GM23338 (cell line): ENCODE results near the gene CYS1.

Experiments
- CREB1 ChIP-seq: fragments of 250-450 bp; sonication (Bioruptor Pico); IDR thresholded peaks from 2 replicates; pipeline ENCODE4 v1.5.0; 2020; ENCODE audit warnings: low read depth, mild to moderate bottlenecking, moderate library complexity
- CTCF ChIP-seq, 2 experiments: fragments of 200-600 bp in 1 of 2; sonication (generic) in 1 of 2; conservative IDR thresholded peaks; 2 replicates each; pipeline versions ENCODE4 v1.5.1 to v1.6.1; 2016 to 2017; ENCODE audit warnings: antibody characterized with exemption in 2 of 2, low read depth in 2 of 2, mild to moderate bottlenecking in 2 of 2, moderate library complexity in 1 of 2
- ETS1 ChIP-seq: IDR thresholded peaks from 2 replicates; pipeline ENCODE4 v1.6.1; 2016; ENCODE audit warnings: antibody characterized with exemption
- EZH2 ChIP-seq: fragments of 200-600 bp; sonication (generic); IDR thresholded peaks from one replicate; pipeline ENCODE4 v1.8.0; 2017; ENCODE audit warnings: antibody characterized with exemption, mild to moderate bottlenecking, low read depth; ENCODE audit not compliant: unreplicated experiment
- EZH2phosphoT487 ChIP-seq: fragments of 200-600 bp; sonication (generic); IDR thresholded peaks from one replicate; pipeline ENCODE4 v1.8.1; 2018; ENCODE audit warnings: antibody characterized with exemption; ENCODE audit not compliant: unreplicated experiment
- JUNB ChIP-seq: IDR thresholded peaks from one replicate; pipeline ENCODE4 v1.6.1; 2016; ENCODE audit warnings: antibody characterized with exemption; ENCODE audit not compliant: unreplicated experiment
- NANOG ChIP-seq: IDR thresholded peaks from 2 replicates; pipeline ENCODE4 v1.6.1; 2016; ENCODE audit warnings: antibody characterized with exemption, borderline replicate concordance
- POLR2AphosphoS5 ChIP-seq: IDR thresholded peaks from 2 replicates; pipeline ENCODE4 v1.6.1; 2016; ENCODE audit warnings: antibody characterized with exemption, low read depth
- REST ChIP-seq: IDR thresholded peaks from one replicate; pipeline ENCODE4 v1.6.1; 2018; ENCODE audit warnings: antibody characterized with exemption; ENCODE audit not compliant: unreplicated experiment
- STAT1 ChIP-seq: IDR thresholded peaks from one replicate; pipeline ENCODE4 v1.6.1; 2016; ENCODE audit warnings: antibody characterized with exemption; ENCODE audit not compliant: unreplicated experiment
- ZNF114 ChIP-seq: fragments of 250-450 bp; sonication (Bioruptor Pico); IDR thresholded peaks from 2 replicates; pipeline ENCODE4 v1.5.0; 2020; ENCODE audit warnings: mild to moderate bottlenecking, moderate library complexity
- ZNF331 ChIP-seq: fragments of 250-450 bp; sonication (Bioruptor Pico); IDR thresholded peaks from 2 replicates; pipeline ENCODE4 v1.5.0; 2020; ENCODE audit warnings: low read depth, mild to moderate bottlenecking, moderate library complexity

GRCh38 chr2:10043256-10043905, 36.8 kb downstream of the CYS1 start, which contains the start of gene KLF11:
- TF ChIP-seq CTCF (conservative IDR thresholded peaks at IDR 0.05; ENCODE audit: low read depth in 2 of 2) (no peak), REST (no peak), CREB1 (CRISPR knock-in tag) (no peak), EZH2 (no peak), EZH2phosphoT487 (no peak), POLR2AphosphoS5 (no peak), ZNF331 (CRISPR knock-in tag) (no peak), ETS1 (no peak), NANOG (no peak), JUNB (no peak), STAT1 (no peak), ZNF114 (CRISPR knock-in tag) (no peak)
